SK-N-SH treated with all-trans-retinoic acid at 6 μM for 48 hours (cell line): ENCODE measurements around the gene PIK3R1.

Source experiments
- ATAC-seq: fragments of 200-7000 bp; cut with Tn5 transposase; 3 replicates; pipeline ENCODE4 v1.9.1; 2020; ENCODE audit warnings: mild to moderate bottlenecking, moderate library complexity
- ARNTL ChIP-seq: fragments of 450-650 bp; formaldehyde crosslinking; IDR thresholded peaks from 2 replicates; pipeline ENCODE4 v1.5.0; 2020; ENCODE audit warnings: low read depth, mild to moderate bottlenecking, moderate library complexity, borderline replicate concordance
- BACH2 ChIP-seq: fragments of 250-450 bp; sonication (Bioruptor Pico); IDR thresholded peaks from 2 replicates; pipeline ENCODE4 v1.9.0; 2021; ENCODE audit warnings: mild to moderate bottlenecking, borderline replicate concordance
- CREB5 ChIP-seq: fragments of 250-450 bp; sonication (Bioruptor Pico); IDR thresholded peaks from 2 replicates; pipeline ENCODE4 v1.5.1; 2020; ENCODE audit warnings: low read depth, mild to moderate bottlenecking, moderate library complexity
- CSDC2 ChIP-seq: fragments of 250-450 bp; sonication (Bioruptor Pico); IDR thresholded peaks from 2 replicates; pipeline ENCODE4 v1.5.0; 2020; ENCODE audit warnings: mild to moderate bottlenecking, moderate library complexity
- CSRNP3 ChIP-seq: fragments of 250-450 bp; sonication (Bioruptor Pico); IDR thresholded peaks from 2 replicates; pipeline ENCODE4 v1.5.1; 2021; ENCODE audit warnings: mild to moderate bottlenecking, moderate library complexity
- ESRRG ChIP-seq: fragments of 250-450 bp; sonication (Bioruptor Pico); IDR thresholded peaks from 2 replicates; pipeline ENCODE4 v1.6.1; 2021; ENCODE audit warnings: mild to moderate bottlenecking
- GLIS3 ChIP-seq: fragments of 250-450 bp; sonication (Bioruptor Pico); IDR thresholded peaks from 2 replicates; pipeline ENCODE4 v1.5.0; 2020; ENCODE audit warnings: mild to moderate bottlenecking, moderate library complexity
- ISL1 ChIP-seq: fragments of 250-450 bp; sonication (Bioruptor Pico); IDR thresholded peaks from 2 replicates; pipeline ENCODE4 v2.1.2; 2022; ENCODE audit warnings: mild to moderate bottlenecking, moderate library complexity
- OSR1 ChIP-seq: fragments of 250-450 bp; sonication (Bioruptor Pico); IDR thresholded peaks from 2 replicates; pipeline ENCODE4 v1.8.0; 2022; ENCODE audit warnings: moderate library complexity, mild to moderate bottlenecking, inconsistent platforms
- PATZ1 ChIP-seq: fragments of 250-450 bp; sonication (Bioruptor Pico); IDR thresholded peaks from 2 replicates; pipeline ENCODE4 v1.8.0; 2020; ENCODE audit warnings: mild to moderate bottlenecking, moderate library complexity, borderline replicate concordance
- POU6F1 ChIP-seq: fragments of 250-450 bp; sonication (Bioruptor Pico); IDR thresholded peaks from 2 replicates; pipeline ENCODE4 v1.8.0; 2021; ENCODE audit warnings: low read depth, mild to moderate bottlenecking, moderate library complexity, borderline replicate concordance
- RARB ChIP-seq: fragments of 250-450 bp; sonication (Bioruptor Pico); IDR thresholded peaks from 2 replicates; pipeline ENCODE4 v1.8.0; 2021; ENCODE audit warnings: mild to moderate bottlenecking, moderate library complexity
- SNAI2 ChIP-seq: fragments of 250-450 bp; sonication (Bioruptor Pico); IDR thresholded peaks from 2 replicates; pipeline ENCODE4 v1.5.0; 2020; ENCODE audit warnings: mild to moderate bottlenecking, moderate library complexity
- TCF4 ChIP-seq: fragments of 250-450 bp; sonication (Bioruptor Pico); IDR thresholded peaks from 2 replicates; pipeline ENCODE4 v1.8.0; 2021; ENCODE audit warnings: mild to moderate bottlenecking, moderate library complexity, borderline replicate concordance
- TOX ChIP-seq: fragments of 250-450 bp; sonication (Bioruptor Pico); IDR thresholded peaks from 2 replicates; pipeline ENCODE4 v1.8.0; 2021; ENCODE audit warnings: mild to moderate bottlenecking, moderate library complexity, borderline replicate concordance
- TSHZ2 ChIP-seq: fragments of 250-450 bp; sonication (Bioruptor Pico); IDR thresholded peaks from 2 replicates; pipeline ENCODE4 v1.5.0; 2020; ENCODE audit warnings: mild to moderate bottlenecking, moderate library complexity
- ZC3H10 ChIP-seq: fragments of 250-450 bp; sonication (Bioruptor Pico); IDR thresholded peaks from 2 replicates; pipeline ENCODE4 v1.5.1; 2021; ENCODE audit warnings: mild to moderate bottlenecking, moderate library complexity
- ZFP3 ChIP-seq: fragments of 250-450 bp; sonication (Bioruptor Pico); IDR thresholded peaks from 2 replicates; pipeline ENCODE4 v1.5.0; 2020; ENCODE audit warnings: mild to moderate bottlenecking, moderate library complexity
- ZFP30 ChIP-seq: fragments of 450-650 bp; formaldehyde crosslinking; IDR thresholded peaks from 2 replicates; pipeline ENCODE4 v1.5.0; 2022; ENCODE audit warnings: mild to moderate bottlenecking, moderate library complexity
- ZNF565 ChIP-seq: fragments of 450-650 bp; formaldehyde crosslinking; conservative IDR thresholded peaks from 2 replicates; pipeline ENCODE4 v1.5.0; 2020; ENCODE audit warnings: low read depth, mild to moderate bottlenecking, moderate library complexity
- ZNF70 ChIP-seq: fragments of 450-650 bp; formaldehyde crosslinking; IDR thresholded peaks from 2 replicates; pipeline ENCODE4 v1.5.0; 2020; ENCODE audit warnings: mild to moderate bottlenecking, moderate library complexity

PIK3R1 gene

GRCh38 chr5:68225911-68226545 lies 10.5 kb downstream of the PIK3R1 start:
- TF ChIP-seq BACH2 (CRISPR knock-in tag) (no peak), ZNF70 (no peak), PATZ1 (CRISPR knock-in tag) (no peak), ZFP3 (CRISPR knock-in tag) (no peak), ZC3H10 (CRISPR knock-in tag) (no peak), ISL1 (no peak), ESRRG (CRISPR knock-in tag) (no peak), SNAI2 (CRISPR knock-in tag) (no peak), ARNTL (CRISPR knock-in tag) (no peak), CSRNP3 (no peak), OSR1 (CRISPR knock-in tag) (no peak), TSHZ2 (CRISPR knock-in tag) (no peak), RARB (CRISPR knock-in tag) (no peak), CREB5 (CRISPR knock-in tag) (no peak)

GRCh38 chr5:68226546-68227073 lies 11.1 kb downstream of the PIK3R1 start:
- TF ChIP-seq ZNF565 (CRISPR knock-in tag) (no peak), CSDC2 (no peak), ZFP30 (CRISPR knock-in tag) (no peak), TOX (no peak), ISL1 (no peak), ZC3H10 (CRISPR knock-in tag) (no peak), PATZ1 (CRISPR knock-in tag) (no peak), TCF4 (CRISPR knock-in tag) (no peak), POU6F1 (CRISPR knock-in tag) (no peak), ARNTL (CRISPR knock-in tag) (no peak), OSR1 (CRISPR knock-in tag) (no peak), ZNF70 (no peak), RARB (CRISPR knock-in tag) (no peak), CSRNP3 (no peak), BACH2 (CRISPR knock-in tag) (no peak), GLIS3 (no peak)
- ATAC-seq, result no peak

More at GRCh38 chr5:68225911-68226545, 10.5 kb downstream of the PIK3R1 start:
- ATAC-seq, result no peak
